Kasumi-1 (cell line): ENCODE data around the gene HOXC6.

Experiments used
- DNase-seq, 2 experiments: peaks; one replicate each; lab custom pipeline; 2025; lab: John Stamatoyannopoulos, UW

HOXC6 gene

GRCh38 chr12:54016051-54016450 lies 12.2 kb upstream of the HOXC6 start:
- no peak for DNase-seq

- no peak for DNase-seq
Measured at GRCh38 chr12:54016478-54016964, 11.7 kb upstream of the HOXC6 start.

GRCh38 chr12:54017027-54017788 lies 11.0 kb upstream of the HOXC6 start:
- DNase-seq: no peak

GRCh38 chr12:54017878-54018467 lies 10.3 kb upstream of the HOXC6 start:
- DNase-seq: no peak

GRCh38 chr12:54018468-54018984 lies 9.7 kb upstream of the HOXC6 start:
- DNase-seq: no peak

- no peak for DNase-seq
Measured at GRCh38 chr12:54019091-54019811, 9.0 kb upstream of the HOXC6 start.

GRCh38 chr12:54019924-54020590 lies 8.2 kb upstream of the HOXC6 start:
- DNase-seq: no peak

GRCh38 chr12:54020591-54021405 lies 7.4 kb upstream of the HOXC6 start:
- DNase-seq: no peak

GRCh38 chr12:54021432-54022013 lies 6.7 kb upstream of the HOXC6 start:
- DNase-seq: no peak

GRCh38 chr12:54022960-54023884 lies 5.0 kb upstream of the HOXC6 start:
- no peak for DNase-seq

- no peak for DNase-seq
Measured at GRCh38 chr12:54024127-54024526, 4.1 kb upstream of the HOXC6 start.

GRCh38 chr12:54024581-54025305 lies 3.5 kb upstream of the HOXC6 start:
- no peak for DNase-seq

GRCh38 chr12:54025499-54026405 lies 2.5 kb upstream of the HOXC6 start:
- no peak for DNase-seq

GRCh38 chr12:54026640-54027441 lies 1.4 kb upstream of the HOXC6 start:
- DNase-seq: no peak

- DNase-seq: no peak
Measured at GRCh38 chr12:54027442-54027786, 826 bp upstream of the HOXC6 start.

GRCh38 chr12:54029529-54030441 lies 1.5 kb downstream of the HOXC6 start:
- no peak for DNase-seq
